Esophagus muscularis mucosa (tissue), 4 donors: ENCODE data around the gene DIPK1B. TPM values are rescaled to one million over a fixed set of nuclear protein-coding genes. Genes with fewer than 3 reads are reported as not detected.

Source experiments
- DNase-seq: peaks from one replicate; pipeline ENCODE4 v3.0.0-alpha.2; 2017; ENCODE audit errors: extremely low spot score
- H3K27ac ChIP-seq, 4 donors: fragments of 200-600 bp; sonication (generic); replicated peaks in 1 of 4; 1 replicate in 3 of 4; 2 replicates in 1 of 4; pipeline ENCODE4 v1.5.1; 2016 to 2019; ENCODE audit warnings: mild to moderate bottlenecking in 1 of 4
- H3K27me3 ChIP-seq, 4 donors: fragments of 200-600 bp; sonication (generic); one replicate each; pipeline versions ENCODE4 v1.5.1 to v1.6.0; 2016 to 2019
- H3K36me3 ChIP-seq, 4 donors: fragments of 200-600 bp; sonication (generic); one replicate each; pipeline ENCODE4 v1.5.1; 2016 to 2019
- H3K4me1 ChIP-seq, 4 donors: fragments of 200-600 bp; sonication (generic); one replicate each; pipeline ENCODE4 v1.5.1; 2016 to 2019
- H3K4me3 ChIP-seq, 4 donors: fragments of 200-600 bp; sonication (generic); 1 replicate in 2 of 4; 2 replicates in 2 of 4; pipeline ENCODE4 v1.5.1; 2016 to 2019; ENCODE audit warnings: mild to moderate bottlenecking in 4 of 4, moderate library complexity in 1 of 4
- H3K9me3 ChIP-seq, 4 donors: fragments of 200-600 bp; sonication (generic); 1 replicate in 3 of 4; 2 replicates in 1 of 4; pipeline ENCODE4 v1.5.1; 2016 to 2019
- CTCF ChIP-seq, 3 experiments: fragments of 200-600 bp in 2 of 3; fragments of 450-650 bp in 1 of 3; sonication (generic) in 2 of 3; IDR thresholded peaks; one replicate each; pipeline ENCODE4 v1.5.1; 2017 to 2019; ENCODE audit warnings: antibody characterized with exemption in 3 of 3, mild to moderate bottlenecking in 2 of 3, moderate library complexity in 1 of 3
- EP300 ChIP-seq: sonication (generic); formaldehyde crosslinking; IDR thresholded peaks from one replicate; pipeline ENCODE4 v1.6.1; 2017; ENCODE audit warnings: antibody characterized with exemption
- POLR2A ChIP-seq: fragments of 450-650 bp; IDR thresholded peaks from one replicate; pipeline ENCODE4 v1.6.1; 2017; ENCODE audit warnings: antibody characterized with exemption, moderate library complexity, mild to moderate bottlenecking, low read depth
- POLR2AphosphoS5 ChIP-seq, 2 donors: sonication (generic); formaldehyde crosslinking; IDR thresholded peaks; one replicate each; pipeline ENCODE4 v1.6.1; 2017; ENCODE audit warnings: antibody characterized with exemption in 2 of 2
- WGBS: methylation state at CpG from one replicate; pipeline ENCODE4 v1.1.5; 2018; 5-methylcytosine and 5-hydroxymethylcytosine counted together
- intact Hi-C: fragments of 100-400 bp; cut with DNase I; formaldehyde crosslinking; loops from one replicate; pipeline ENCODE4 v1.15.1; 2023
- total RNA-seq, 4 donors: library from RNA; depleted of rRNA; stranded (reverse); fragments of >200 nt; gene quantifications; one replicate each; pipeline versions ENCODE4 v1.1.0 to v1.2.1, GENCODE V29; 2016

Gene DIPK1B
- total RNA-seq, 4 donors from 2014 or later = 6.6 to 27.8 (median 21.5) TPM

GRCh38 chr9:136673975-136674785 is 38.2 kb upstream of the DIPK1B start:
- TF ChIP-seq POLR2AphosphoS5 (IDR thresholded peaks at IDR 0.05) (no peak), CTCF (IDR thresholded peaks at IDR 0.05) (no peak), EP300 (no peak), POLR2A (no peak)
- H3K27me3 ChIP-seq = peaks cover 0 to 27% (median 0%) of the 10 kb centered on the region in 4 donors
- H3K36me3 ChIP-seq = peaks cover 8 to 71% (median 48%) of the 10 kb centered on the region in 4 donors
- peaks cover 5 to 31% (median 11%) of the 10 kb centered on the region in 4 donors for H3K4me1 ChIP-seq
- WGBS = 74% methylated on average over 15 of the region's 26 CpGs
- H3K9me3 ChIP-seq = no peaks in the 10 kb centered on the region
- no peak overlapping the region for H3K27ac ChIP-seq
- intact Hi-C loops = no loop called here
- DNase-seq = no peak
- no peak overlapping the region for H3K4me3 ChIP-seq

GRCh38 chr9:136674786-136675349 is 37.5 kb upstream of the DIPK1B start:
- Histone ChIP-seq H3K9me3 (no peaks in the 10 kb centered on the region), H3K4me3 (no peak overlapping the region), H3K27ac (no peak overlapping the region), H3K27me3 (peaks cover 0 to 20% (median 0%) of the 10 kb centered on the region in 4 donors), H3K4me1 (peaks cover 5 to 35% (median 13%) of the 10 kb centered on the region in 4 donors), H3K36me3 (peaks cover 8 to 64% (median 48%) of the 10 kb centered on the region in 4 donors)
- no peak for DNase-seq
- intact Hi-C loops = no loop called here
- WGBS = 66% methylated on average over 10 of the region's 11 CpGs
- TF ChIP-seq EP300 (no peak), POLR2AphosphoS5 (IDR thresholded peaks at IDR 0.05) (peak in 1 of 2 donors; percentile 46)

GRCh38 chr9:136675477-136676296 is 36.7 kb upstream of the DIPK1B start:
- Histone ChIP-seq H3K27me3 (peaks cover 0 to 12% (median 0%) of the 10 kb centered on the region in 4 donors), H3K9me3 (no peaks in the 10 kb centered on the region), H3K4me1 (peaks cover 5 to 32% (median 15%) of the 10 kb centered on the region in 4 donors), H3K36me3 (peaks cover 8 to 56% (median 48%) of the 10 kb centered on the region in 4 donors), H3K4me3 (no peak overlapping the region), H3K27ac (peak overlapping the region in 1 of 4 donors; percentile 14)
- no peak for TF ChIP-seq CTCF (IDR thresholded peaks at IDR 0.05)
- TF ChIP-seq POLR2AphosphoS5 (IDR thresholded peaks at IDR 0.05) = peak in 1 of 2 donors; percentile 39
- no peak for DNase-seq
- intact Hi-C loops = no loop called here
- 94% methylated on average over 8 of the region's 16 CpGs for WGBS

GRCh38 chr9:136676297-136676794 is 36.0 kb upstream of the DIPK1B start:
- 100% methylated on average over 6 of the region's 13 CpGs for WGBS
- H3K9me3 ChIP-seq = no peaks in the 10 kb centered on the region
- no peak overlapping the region for H3K4me3 ChIP-seq
- no peak overlapping the region for H3K27ac ChIP-seq
- no peak for DNase-seq
- peaks cover 0 to 5% (median 0%) of the 10 kb centered on the region in 4 donors for H3K27me3 ChIP-seq
- intact Hi-C loops = no loop called here
- H3K36me3 ChIP-seq = peaks cover 8 to 52% (median 48%) of the 10 kb centered on the region in 4 donors
- TF ChIP-seq POLR2AphosphoS5 (IDR thresholded peaks at IDR 0.05) (peak in 1 of 2 donors; percentile 29), CTCF (IDR thresholded peaks at IDR 0.05) (no peak), EP300 (no peak), POLR2A (no peak)
- H3K4me1 ChIP-seq = peaks cover 4 to 27% (median 14%) of the 10 kb centered on the region in 4 donors
